Glutamatergic neuron (in vitro differentiated cells): ENCODE measurements around the gene PPP1R12C. TPM values are rescaled to one million over a fixed set of nuclear protein-coding genes. Genes with fewer than 3 reads are reported as not detected.

Experiments used
- DNase-seq: peaks from one replicate; pipeline ENCODE4 v3.0.0; 2022
- H3K27ac Mint-ChIP-seq: one replicate; pipeline ENCODE4 v1.8.0; 2020; ENCODE audit warnings: mild to moderate bottlenecking, mixed read lengths, inconsistent platforms; ENCODE audit not compliant: unreplicated experiment
- H3K27me3 Mint-ChIP-seq: one replicate; pipeline ENCODE4 v1.8.0; 2020; ENCODE audit warnings: mild to moderate bottlenecking, moderate library complexity, mixed read lengths, inconsistent platforms; ENCODE audit not compliant: unreplicated experiment
- H3K36me3 Mint-ChIP-seq: one replicate; pipeline ENCODE4 v1.8.0; 2020; ENCODE audit warnings: mild to moderate bottlenecking, mixed read lengths, inconsistent platforms; ENCODE audit not compliant: unreplicated experiment
- H3K4me1 Mint-ChIP-seq: one replicate; pipeline ENCODE4 v1.8.0; 2020; ENCODE audit warnings: mild to moderate bottlenecking, low read depth, mixed read lengths, inconsistent platforms; ENCODE audit not compliant: unreplicated experiment
- H3K4me3 Mint-ChIP-seq: one replicate; pipeline ENCODE4 v1.8.0; 2020; ENCODE audit warnings: mild to moderate bottlenecking, mixed read lengths, inconsistent platforms; ENCODE audit not compliant: unreplicated experiment
- H3K9me3 Mint-ChIP-seq: one replicate; pipeline ENCODE4 v1.8.0; 2020; ENCODE audit warnings: mild to moderate bottlenecking, moderate library complexity, mixed read lengths, inconsistent platforms; ENCODE audit not compliant: unreplicated experiment
- CTCF ChIP-seq: fragments of 200-600 bp; sonication (generic); IDR thresholded peaks from one replicate; pipeline ENCODE4 v1.5.0; 2021; ENCODE audit not compliant: partially characterized antibody, unreplicated experiment
- total RNA-seq: library from RNA; stranded (reverse); fragmentation: NEBNext Ultra II Directional; extraction: Animal tissue kit (Norgen Biotek cat#: 25700); gene quantifications from one replicate; pipeline ENCODE4 v1.2.1, GENCODE V29; 2021; ENCODE audit not compliant: unreplicated experiment

Gene PPP1R12C
- total RNA-seq, 1 donor from 2014 or later, result 150 TPM

- peak; percentile 84 for DNase-seq
- H3K4me3 Mint-ChIP-seq, result peak overlapping the region; percentile 98
- peaks cover 21% of the 10 kb centered on the region for H3K27me3 Mint-ChIP-seq
- peaks cover 5% of the 10 kb centered on the region for H3K36me3 Mint-ChIP-seq
- peaks cover 11% of the 10 kb centered on the region for H3K9me3 Mint-ChIP-seq
- H3K27ac Mint-ChIP-seq, result peak overlapping the region; percentile 93
- H3K4me1 Mint-ChIP-seq, result peaks cover 14% of the 10 kb centered on the region
- TF ChIP-seq CTCF, result no peak
These were observed 1.1 kb upstream of the PPP1R12C start for GRCh38 chr19:55118401-55118991.

- Mint-ChIP-seq H3K27me3 (peaks cover 21% of the 10 kb centered on the region), H3K27ac (peak overlapping the region; percentile 93), H3K4me3 (peak overlapping the region; percentile 98), H3K4me1 (peaks cover 14% of the 10 kb centered on the region), H3K36me3 (peaks cover 5% of the 10 kb centered on the region), H3K9me3 (peaks cover 11% of the 10 kb centered on the region)
- TF ChIP-seq CTCF, result no peak
- peak; percentile 96 for DNase-seq
These were observed 390 bp upstream of the PPP1R12C start for GRCh38 chr19:55117663-55118391.

GRCh38 chr19:55116232-55116858 lies 1.1 kb downstream of the PPP1R12C start:
- Mint-ChIP-seq H3K27ac (peak overlapping the region; percentile 75), H3K27me3 (peaks cover 21% of the 10 kb centered on the region), H3K4me3 (peak overlapping the region; percentile 97), H3K4me1 (peaks cover 14% of the 10 kb centered on the region), H3K36me3 (peaks cover 5% of the 10 kb centered on the region), H3K9me3 (peaks cover 11% of the 10 kb centered on the region)
- TF ChIP-seq CTCF, result no peak
- peak; percentile 57 for DNase-seq

- TF ChIP-seq CTCF, result no peak
- Mint-ChIP-seq H3K4me1 (peaks cover 14% of the 10 kb centered on the region), H3K36me3 (peaks cover 11% of the 10 kb centered on the region), H3K27ac (peak overlapping the region; percentile 75), H3K4me3 (peak overlapping the region; percentile 97), H3K27me3 (peaks cover 23% of the 10 kb centered on the region), H3K9me3 (peaks cover 11% of the 10 kb centered on the region)
- DNase-seq, result no peak
These were observed 1.9 kb downstream of the PPP1R12C start for GRCh38 chr19:55115446-55116065.
